GM18505 (cell line): ENCODE measurements around the gene ADA.
"Not testable (repeated sequence)": the region's sequence is repeated elsewhere in the genome, so short reads cannot be mapped to it uniquely, and the experiment has no call there.

Experiments used
- ATAC-seq: cut with Tn5 transposase; IDR thresholded peaks from one replicate; pipeline ENCODE4 v1.9.1; 2021; ENCODE audit not compliant: unreplicated experiment
- POLR2A ChIP-seq: IDR thresholded peaks from 4 replicates; pipeline ENCODE4 v1.6.1; 2011; ENCODE audit warnings: borderline replicate concordance; ENCODE audit not compliant: insufficient read depth, insufficient read length; ENCODE audit errors: extremely low read depth

Gene ADA

DNA sequence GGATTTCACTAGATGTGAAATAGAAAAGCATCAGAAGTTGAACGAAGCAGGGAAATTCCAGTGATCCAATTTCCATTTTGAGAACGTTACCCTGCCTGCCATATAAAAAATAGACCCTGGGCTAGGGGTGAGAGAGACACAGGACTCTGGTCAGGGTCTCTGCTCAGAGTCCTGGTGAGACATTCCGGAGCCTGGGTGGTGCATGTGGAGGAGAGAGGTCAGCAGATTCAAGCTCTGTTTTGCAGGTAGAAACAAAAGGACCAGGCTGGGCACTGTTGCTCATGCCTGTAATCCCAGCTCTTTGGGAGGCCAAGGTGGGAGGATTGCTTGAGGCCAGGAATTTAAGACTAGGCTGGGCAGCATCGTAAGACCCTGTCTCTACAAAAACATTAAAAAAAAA lies 51.2 kb downstream of the ADA start:
- no peak for ATAC-seq
- TF ChIP-seq POLR2A: no peak

DNA sequence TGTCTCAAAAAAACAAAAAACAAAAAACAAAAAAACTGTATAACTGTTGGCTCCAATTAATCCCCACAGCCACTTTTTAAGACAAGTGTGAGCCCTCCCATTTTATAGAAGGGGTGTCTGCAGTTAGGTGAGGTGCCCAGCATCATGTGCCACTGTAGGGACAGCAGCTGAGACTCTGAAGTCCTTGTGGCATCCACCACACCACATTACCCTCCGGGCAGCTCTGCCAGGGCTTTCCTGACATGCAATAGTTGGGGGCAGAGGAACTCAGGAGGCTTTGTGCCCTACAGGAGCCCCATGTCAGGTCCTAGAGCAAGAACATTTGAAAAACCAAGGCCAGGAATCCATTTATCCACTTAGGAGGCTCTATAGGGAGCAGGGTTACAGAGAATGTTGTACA lies 51.8 kb downstream of the ADA start:
- ATAC-seq: no peak
- no peak for TF ChIP-seq POLR2A

DNA sequence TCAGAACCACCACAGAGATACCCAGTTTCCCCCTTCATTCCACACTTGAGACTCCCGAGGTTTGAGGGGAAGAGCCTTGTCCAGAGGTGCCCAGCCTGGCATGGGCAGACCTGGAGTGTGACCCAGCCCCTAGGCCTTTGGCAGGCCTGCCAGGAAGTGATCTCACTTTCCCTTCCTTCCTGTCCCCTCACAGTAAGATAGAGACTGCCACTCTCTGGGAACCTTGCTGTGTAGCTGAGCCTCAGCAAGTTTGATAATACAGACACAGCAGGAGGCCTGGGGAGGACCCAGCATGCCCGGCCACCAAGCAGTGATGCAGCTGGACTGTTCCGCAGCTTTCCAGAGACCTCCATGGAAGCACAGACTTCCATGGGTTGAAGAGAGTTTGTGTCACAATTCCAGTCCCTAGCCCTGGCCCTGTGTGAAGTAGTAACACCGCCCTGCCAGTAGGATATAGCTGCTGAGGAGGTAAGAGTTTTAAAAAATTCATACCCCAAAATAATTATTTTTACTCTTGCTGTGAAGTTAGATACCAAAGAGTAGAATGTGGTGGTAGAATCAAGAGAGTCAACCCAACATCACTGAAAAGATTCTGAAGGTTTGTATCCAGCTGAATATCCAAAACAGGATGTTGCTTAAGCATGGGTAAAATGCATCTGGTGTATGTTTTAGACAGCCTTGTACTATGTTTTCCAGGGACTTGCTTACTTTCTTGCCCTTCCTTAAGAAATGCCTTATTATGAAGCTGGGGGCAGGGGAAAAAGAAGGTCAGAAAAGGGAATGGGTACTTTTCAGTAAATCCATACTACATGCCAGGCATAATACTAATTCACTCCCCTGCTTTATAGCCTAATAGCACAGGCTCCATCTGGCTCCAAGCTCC lies 52.8 kb downstream of the ADA start:
- peak; percentile 45 for TF ChIP-seq POLR2A
- ATAC-seq: no peak

DNA sequence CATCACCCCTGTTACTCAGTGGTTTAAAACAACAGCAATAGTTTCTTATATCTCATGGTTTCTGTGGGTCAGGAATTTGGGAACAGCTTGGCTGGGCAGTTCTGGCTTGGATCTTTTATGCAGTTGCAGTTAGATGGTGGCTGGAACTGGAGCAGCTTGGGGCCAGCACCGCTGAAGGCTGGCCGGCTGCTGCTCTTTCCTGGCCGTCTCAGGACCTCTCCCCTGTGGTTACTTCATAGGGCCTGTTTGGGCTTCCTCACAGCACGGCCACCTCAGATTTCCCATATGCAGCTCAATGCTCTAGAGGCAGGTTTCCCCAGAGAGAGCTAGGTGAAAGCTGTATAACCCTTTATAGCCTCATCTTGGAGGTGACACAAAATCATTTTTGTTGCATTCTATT lies 53.6 kb downstream of the ADA start:
- no peak for TF ChIP-seq POLR2A
- ATAC-seq: no peak

DNA sequence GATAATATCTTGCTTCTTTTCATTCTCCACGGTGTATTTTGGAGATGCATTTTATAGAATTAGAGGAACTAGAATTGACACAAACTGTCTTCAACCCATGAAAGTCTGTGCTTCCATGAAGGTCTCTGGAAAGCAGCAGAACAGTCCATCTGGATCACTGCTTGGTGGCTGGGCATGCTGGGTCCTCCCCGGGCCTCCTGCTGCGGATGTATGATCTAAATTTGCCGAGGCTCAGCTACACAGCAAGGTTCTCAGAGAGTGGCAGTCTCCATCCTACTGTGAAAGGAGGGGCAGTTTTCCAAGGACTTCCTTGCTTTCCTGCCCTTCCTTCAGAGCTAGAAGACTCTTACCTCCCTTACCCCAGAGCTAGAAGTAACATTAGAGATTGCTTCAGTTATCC lies 54.0 kb downstream of the ADA start:
- ATAC-seq: no peak
- TF ChIP-seq POLR2A: no peak

DNA sequence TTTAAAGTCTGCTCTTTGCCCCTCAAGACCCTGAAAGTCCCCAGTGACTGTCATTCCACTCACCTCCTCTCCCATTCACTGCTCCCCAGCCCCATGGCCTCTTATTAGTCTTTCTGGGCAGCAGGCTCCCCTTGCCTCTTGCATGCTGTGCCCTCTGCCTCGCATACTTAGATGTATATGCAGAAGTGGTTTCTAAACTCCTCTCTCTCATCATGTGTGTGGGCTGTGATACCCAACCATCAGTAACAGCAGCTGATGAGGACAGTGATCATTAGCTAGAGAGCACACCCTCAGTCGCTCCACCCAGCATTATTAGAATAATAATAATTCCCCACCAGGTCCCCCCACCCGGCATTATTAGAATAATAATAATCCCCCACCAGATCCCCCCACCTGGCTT lies 54.6 kb downstream of the ADA start:
- no peak for ATAC-seq

DNA sequence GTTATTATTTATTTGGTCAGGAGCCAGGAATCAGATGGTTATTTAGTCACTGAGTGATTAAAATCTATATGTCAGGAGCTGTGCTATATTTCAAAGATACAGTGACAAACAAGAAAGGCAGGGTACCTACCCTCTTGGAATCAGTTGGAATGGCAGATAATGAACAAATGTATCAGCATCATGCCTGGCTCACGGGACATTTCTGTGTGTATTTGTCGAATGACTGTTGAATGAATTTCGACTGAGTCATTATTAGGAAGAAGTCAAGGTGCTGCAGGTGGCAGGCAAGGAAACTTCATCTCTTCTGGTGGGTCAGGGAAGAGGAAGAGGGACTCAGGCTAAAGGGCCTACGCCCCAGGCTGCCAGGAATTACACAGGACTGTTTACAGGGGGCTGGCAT lies 55.5 kb downstream of the ADA start:
- no peak for ATAC-seq
- TF ChIP-seq POLR2A: no peak

More for the DNA sequence above, 54.6 kb downstream of the ADA start:
- TF ChIP-seq POLR2A: no peak

DNA sequence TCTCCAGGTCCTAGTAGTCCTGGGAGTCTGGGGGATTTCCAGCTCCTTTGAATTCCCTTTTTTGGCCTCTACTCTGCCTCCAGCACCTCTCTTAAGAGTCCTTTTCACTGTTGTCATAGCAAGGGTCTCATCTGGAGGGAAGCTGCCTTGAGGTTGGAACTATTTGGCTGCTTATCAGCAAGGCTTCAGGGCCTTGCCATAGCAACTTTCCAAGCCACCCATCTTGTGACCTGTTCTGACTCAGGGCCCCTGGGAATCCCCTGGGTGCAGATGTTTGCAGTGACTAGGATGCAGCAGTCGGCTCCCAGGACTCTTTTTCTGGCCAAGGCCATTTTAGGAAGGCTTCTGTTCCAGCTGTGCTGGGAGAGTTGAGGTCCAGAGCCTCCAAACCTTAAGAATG lies 56.8 kb downstream of the ADA start:
- no peak for TF ChIP-seq POLR2A
- no peak for ATAC-seq

DNA sequence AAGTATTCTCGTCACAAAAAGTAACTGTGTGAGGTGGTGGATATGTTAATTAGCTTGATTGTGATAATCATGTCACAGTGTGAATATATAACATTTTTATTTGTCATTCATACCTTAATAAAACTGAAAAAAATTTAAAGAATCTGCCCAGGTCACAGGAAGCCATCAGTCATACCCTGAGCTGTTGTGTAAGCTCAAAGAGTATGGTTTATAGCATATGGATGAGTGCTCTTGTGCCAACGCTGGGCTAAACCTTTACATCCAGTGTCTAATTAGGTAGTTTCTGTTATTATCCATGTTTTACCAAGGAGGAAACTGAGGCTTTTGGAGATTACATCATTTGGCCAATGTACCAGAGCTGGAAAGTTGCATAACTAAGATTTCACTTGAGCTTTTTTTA lies 57.7 kb downstream of the ADA start:
- ATAC-seq: no peak
- no peak for TF ChIP-seq POLR2A

DNA sequence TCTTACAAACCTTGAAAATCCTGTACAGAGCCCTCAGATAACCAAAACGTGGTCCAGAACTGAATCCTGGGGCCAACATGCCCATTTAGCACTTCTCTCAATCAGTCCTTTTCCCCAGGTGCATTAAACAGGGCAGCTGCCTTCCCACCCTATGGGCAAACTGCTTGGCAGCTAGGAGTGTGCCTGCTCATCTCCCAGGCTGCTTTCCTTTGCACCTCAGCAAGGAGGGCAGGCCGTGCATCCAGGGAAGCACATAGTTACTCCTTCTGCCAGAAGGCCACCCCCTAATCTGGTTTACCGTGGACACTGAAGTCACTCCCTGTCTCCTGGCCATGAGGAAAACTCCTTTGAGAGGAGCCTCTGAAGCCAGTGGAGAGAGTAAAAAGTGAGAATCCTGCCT lies 59.1 kb downstream of the ADA start:
- TF ChIP-seq POLR2A: no peak

DNA sequence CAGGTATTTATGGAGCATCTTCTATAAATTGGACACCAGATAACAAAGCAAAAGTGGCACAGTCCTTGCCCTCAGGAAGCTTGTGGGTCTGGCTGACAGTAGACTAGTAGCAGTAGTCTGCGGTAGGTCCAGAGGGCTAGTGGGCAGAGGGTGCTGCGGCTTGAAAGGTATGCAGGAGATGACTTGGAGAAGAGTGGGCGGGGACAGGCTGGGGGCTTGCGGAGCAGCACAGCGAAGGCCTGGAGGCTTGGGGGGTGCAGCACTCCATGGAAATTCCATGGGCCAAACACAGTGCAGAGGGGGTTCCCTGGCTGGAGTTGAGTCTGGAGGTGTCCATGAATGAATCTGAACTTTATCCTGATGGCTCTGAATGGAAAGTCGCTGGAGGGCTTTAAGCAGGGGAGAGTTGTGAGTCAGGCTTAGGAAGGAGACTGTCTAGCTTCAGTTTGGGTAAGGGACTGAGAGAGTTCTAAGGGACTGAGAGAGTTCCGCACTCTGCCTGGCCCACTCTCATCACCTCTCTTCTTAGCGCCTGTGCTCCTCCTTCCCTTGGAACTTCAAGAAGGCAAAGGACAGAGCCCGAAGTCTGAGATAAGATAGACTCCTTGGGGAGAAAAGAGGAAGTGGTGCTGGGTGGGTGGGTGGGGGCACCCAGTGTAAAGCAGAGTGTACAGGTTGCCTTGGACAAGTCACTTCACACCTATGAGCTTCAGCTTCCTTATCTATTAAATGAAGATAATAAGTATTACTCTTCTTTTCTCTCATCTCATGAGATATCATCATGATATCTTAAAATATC lies 60.3 kb downstream of the ADA start:
- no peak for TF ChIP-seq POLR2A
- no peak for ATAC-seq

More for the DNA sequence above, 59.1 kb downstream of the ADA start:
- no peak for ATAC-seq

DNA sequence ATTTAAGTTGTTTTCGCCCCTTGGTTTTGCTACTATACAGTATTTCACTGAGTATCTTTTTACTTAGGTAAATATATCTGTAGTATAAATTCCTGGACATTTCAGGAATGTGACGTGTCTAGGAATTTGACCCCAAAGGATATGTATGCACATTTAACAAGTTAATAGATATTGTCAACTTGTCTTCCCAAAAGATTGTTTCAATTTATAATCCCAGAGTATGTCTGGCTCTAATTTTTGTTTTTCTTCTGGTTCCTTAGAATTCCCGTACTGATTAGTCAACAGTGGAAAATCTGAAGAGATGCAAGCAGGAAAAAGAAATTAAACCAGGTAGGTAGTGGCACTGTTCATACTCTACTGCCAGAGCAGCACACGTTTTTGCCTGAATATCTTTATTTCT lies 62.0 kb downstream of the ADA start:
- no peak for ATAC-seq
- no peak for TF ChIP-seq POLR2A

DNA sequence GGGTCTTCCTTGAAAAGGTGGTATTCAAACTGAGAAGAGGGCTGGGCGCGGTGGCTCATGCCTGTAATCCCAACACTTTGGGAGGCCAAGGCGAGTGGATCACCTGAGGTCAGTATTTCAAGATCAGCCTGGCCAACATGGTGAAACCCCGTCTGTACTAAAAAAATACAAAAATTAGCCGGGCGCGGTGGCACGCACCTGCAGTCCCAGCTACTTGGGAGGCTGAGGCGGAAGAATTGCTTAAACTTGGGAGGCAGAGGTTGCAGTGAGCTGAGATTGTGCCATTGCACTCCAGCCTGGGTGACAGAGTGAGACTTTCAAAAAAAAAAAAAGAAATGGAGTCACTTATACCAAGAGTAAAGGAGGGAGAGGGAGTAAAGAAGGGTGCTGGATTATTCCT lies 63.2 kb downstream of the ADA start:
- not testable (repeated sequence) for ATAC-seq

DNA sequence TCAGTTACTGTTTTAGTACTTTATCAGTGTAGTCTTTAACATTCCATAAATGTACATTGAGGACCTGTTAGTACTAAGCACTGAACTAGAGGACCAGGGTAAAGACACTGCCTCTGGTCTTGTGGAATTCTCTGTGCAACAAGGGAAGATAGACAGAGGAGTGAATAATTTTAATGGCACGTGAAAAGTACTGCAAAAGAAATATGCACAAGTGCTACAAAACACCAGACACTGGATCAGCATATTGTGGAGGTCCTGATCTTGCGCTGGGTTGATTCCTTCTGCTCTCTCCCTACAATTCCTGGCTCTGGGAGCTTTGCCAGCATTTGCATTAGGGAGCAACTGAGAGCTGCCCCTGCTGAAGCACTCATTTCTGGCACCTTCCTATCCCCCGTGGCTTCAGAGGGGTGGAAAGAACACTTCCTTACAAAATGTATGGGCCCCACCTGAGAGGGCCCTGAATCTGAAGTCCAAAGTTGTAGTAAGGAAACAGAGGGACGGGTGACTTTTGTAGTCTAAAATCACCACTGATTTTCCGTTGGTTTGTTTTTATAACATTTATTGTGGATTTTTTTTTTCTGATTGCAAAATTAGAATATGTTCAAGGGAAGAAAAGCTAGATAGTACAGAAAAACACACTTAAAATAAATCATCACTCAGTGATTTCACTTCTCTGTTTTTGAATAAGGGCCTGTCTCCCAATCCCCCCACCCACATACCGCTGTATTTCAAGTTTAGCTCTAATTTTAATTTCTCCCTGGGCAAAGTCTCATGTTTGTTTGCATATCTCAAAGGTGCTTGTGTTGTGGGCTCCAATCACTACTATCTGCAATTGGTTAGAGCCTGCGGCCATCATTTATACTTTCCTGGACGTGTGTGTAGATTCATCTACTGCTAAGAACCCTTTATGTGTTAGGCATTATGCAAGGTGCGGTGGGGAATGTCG lies 64.2 kb downstream of the ADA start:
- ATAC-seq: no peak

More for the DNA sequence above, 64.2 kb downstream of the ADA start:
- no peak for TF ChIP-seq POLR2A
